Hepatocyte (in vitro differentiated cells): ENCODE measurements around the gene PDGFRB. TPM values are rescaled to one million over a fixed set of nuclear protein-coding genes. Genes with fewer than 3 reads are reported as not detected.
A peak's percentile ranks its signal among the peaks of the same experiment; 100 is the strongest.

ENCODE experiments used
- DNase-seq: peaks from one replicate; pipeline ENCODE4 v3.0.0-alpha.2; 2016; ENCODE audit warnings: low spot score
- H2AFZ ChIP-seq: fragments of 200-600 bp; sonication (generic); 2 replicates; pipeline ENCODE4 v1.6.0; 2016; ENCODE audit warnings: antibody characterized with exemption, mild to moderate bottlenecking
- H3K27ac ChIP-seq: fragments of 200-600 bp; sonication (generic); 2 replicates; pipeline ENCODE4 v1.5.1; 2016; ENCODE audit warnings: mild to moderate bottlenecking
- H3K27me3 ChIP-seq: fragments of 200-600 bp; sonication (generic); 2 replicates; pipeline ENCODE4 v1.6.1; 2016
- H3K36me3 ChIP-seq: fragments of 200-600 bp; sonication (generic); replicated peaks from 2 replicates; pipeline ENCODE4 v1.5.1; 2016; ENCODE audit warnings: low read depth; ENCODE audit not compliant: insufficient read depth
- H3K4me1 ChIP-seq: fragments of 200-600 bp; sonication (generic); 2 replicates; pipeline ENCODE4 v1.5.1; 2016; ENCODE audit warnings: mild to moderate bottlenecking, moderate library complexity; ENCODE audit not compliant: insufficient read depth
- H3K4me2 ChIP-seq: fragments of 200-600 bp; sonication (generic); 2 replicates; pipeline ENCODE4 v1.6.0; 2016
- H3K4me3 ChIP-seq: fragments of 200-600 bp; sonication (generic); 2 replicates; pipeline ENCODE4 v1.5.1; 2016; ENCODE audit warnings: mild to moderate bottlenecking
- H3K79me2 ChIP-seq: fragments of 200-600 bp; sonication (generic); 2 replicates; pipeline ENCODE4 v1.6.0; 2017; ENCODE audit warnings: mild to moderate bottlenecking
- H3K9me2 ChIP-seq: fragments of 200-600 bp; sonication (generic); replicated peaks from 2 replicates; pipeline ENCODE4 v1.6.0; 2017; ENCODE audit warnings: mild to moderate bottlenecking; ENCODE audit not compliant: insufficient read depth
- H3K9me3 ChIP-seq: fragments of 200-600 bp; sonication (generic); 2 replicates; pipeline ENCODE4 v1.5.1; 2016; ENCODE audit warnings: low read depth, mild to moderate bottlenecking
- H4K20me1 ChIP-seq: fragments of 200-600 bp; sonication (generic); 2 replicates; pipeline ENCODE4 v1.6.0; 2016; ENCODE audit warnings: mild to moderate bottlenecking; ENCODE audit not compliant: insufficient read depth, poor library complexity, severe bottlenecking
- CTCF ChIP-seq: fragments of 200-600 bp; sonication (generic); IDR thresholded peaks from 2 replicates; pipeline ENCODE4 v1.5.1; 2016; ENCODE audit warnings: antibody characterized with exemption, mild to moderate bottlenecking; ENCODE audit not compliant: poor library complexity
- EZH2 ChIP-seq: fragments of 200-600 bp; sonication (generic); IDR thresholded peaks from 2 replicates; pipeline ENCODE4 v1.6.1; 2016; ENCODE audit warnings: antibody characterized with exemption, mild to moderate bottlenecking, borderline replicate concordance
- EZH2phosphoT487 ChIP-seq: fragments of 200-600 bp; sonication (generic); IDR thresholded peaks from one replicate; pipeline ENCODE4 v1.6.1; 2018; ENCODE audit warnings: antibody characterized with exemption, mild to moderate bottlenecking, low read depth, moderate library complexity; ENCODE audit not compliant: unreplicated experiment, severe bottlenecking
- WGBS: methylation state at CpG from one replicate; pipeline ENCODE4 v1.1.6; 2016; ENCODE audit warnings: low lambda C conversion rate; ENCODE audit errors: missing lambda C conversion rate; 5-methylcytosine and 5-hydroxymethylcytosine counted together
- polyA plus RNA-seq: library from polyadenylated mRNA; unstranded; fragments of >200 nt; fragmentation: Nextera tagmentation; extraction: Ambion mirVana; gene quantifications from 2 replicates; pipeline ENCODE4 v1.2.1, GENCODE V29; 2016
- total RNA-seq: library from RNA; depleted of rRNA; stranded (reverse); fragments of >200 nt; gene quantifications from 2 replicates; pipeline ENCODE4 v1.2.3, GENCODE V29; 2014

PDGFRB gene
- total and polyA plus RNA-seq, 2 experiments from 2014 or later: 55.1 to 55.2 TPM

DNA sequence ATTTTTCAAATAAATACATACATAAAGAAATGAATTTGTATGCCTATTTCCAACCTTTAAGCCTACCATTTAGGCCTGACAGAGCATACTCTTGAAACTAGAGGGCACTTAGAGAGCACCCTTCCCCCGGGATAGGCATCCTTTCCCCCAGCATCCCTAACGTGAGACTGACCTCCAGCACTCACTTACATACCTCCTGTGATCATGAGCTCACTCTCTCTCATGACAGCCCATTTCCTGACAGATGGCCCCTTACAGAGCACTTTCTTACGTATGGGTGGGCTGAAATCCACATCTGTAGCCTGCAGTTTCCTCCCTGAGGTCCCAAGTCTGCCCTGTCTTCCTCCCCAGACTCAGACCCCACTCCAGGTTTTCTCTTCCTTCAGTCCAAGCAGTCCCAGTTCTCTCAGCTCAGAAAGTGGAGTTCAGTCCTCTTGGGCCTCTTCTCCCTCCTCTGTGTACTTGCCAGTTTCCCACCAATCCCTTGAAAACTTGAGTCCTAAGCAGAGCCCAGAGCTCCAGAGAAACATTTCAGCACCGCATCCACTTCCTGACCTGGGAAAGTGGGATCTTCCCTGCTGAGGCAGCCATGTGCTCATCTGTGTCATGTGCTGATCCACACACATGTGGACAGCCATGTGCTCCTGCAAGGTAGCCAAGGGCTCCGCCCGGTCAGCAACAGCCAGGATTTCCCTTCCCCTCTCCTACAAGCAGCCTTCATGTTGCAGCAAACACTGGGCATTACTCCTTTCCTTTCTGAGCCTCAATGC, 8.8 kb upstream of the PDGFRB start:
- no peak for DNase-seq
- Histone ChIP-seq H3K4me1 (peaks cover 58% of the 10 kb centered on the region), H3K4me2 (no peak overlapping the region), H4K20me1 (no peaks in the 10 kb centered on the region), H3K9me2 (no peaks in the 10 kb centered on the region), H2AFZ (no peak overlapping the region), H3K9me3 (no peaks in the 10 kb centered on the region), H3K4me3 (no peak overlapping the region), H3K27me3 (peaks cover 5% of the 10 kb centered on the region), H3K27ac (peak overlapping the region; percentile 97), H3K36me3 (no peaks in the 10 kb centered on the region), H3K79me2 (peaks cover 6% of the 10 kb centered on the region)
- WGBS: 69% methylated on average over 6 of the region's 6 CpGs
- TF ChIP-seq EZH2phosphoT487 (no peak), CTCF (no peak), EZH2 (no peak)

GRCh38 chr5:150163547-150164059, 8.0 kb upstream of the PDGFRB start:
- peak overlapping the region; percentile 97 for H3K27ac ChIP-seq
- no peak overlapping the region for H3K4me2 ChIP-seq
- no peaks in the 10 kb centered on the region for H3K9me2 ChIP-seq
- H2AFZ ChIP-seq: no peak overlapping the region
- peaks cover 6% of the 10 kb centered on the region for H3K79me2 ChIP-seq
- TF ChIP-seq EZH2phosphoT487: no peak
- TF ChIP-seq EZH2: no peak
- no peak for TF ChIP-seq CTCF
- H3K36me3 ChIP-seq: no peaks in the 10 kb centered on the region
- no peak overlapping the region for H3K4me3 ChIP-seq
- peaks cover 61% of the 10 kb centered on the region for H3K4me1 ChIP-seq
- no peaks in the 10 kb centered on the region for H3K9me3 ChIP-seq
- WGBS: 71% methylated on average over 13 of the region's 13 CpGs
- DNase-seq: no peak
- H3K27me3 ChIP-seq: peaks cover 5% of the 10 kb centered on the region
- H4K20me1 ChIP-seq: no peaks in the 10 kb centered on the region

- H2AFZ ChIP-seq: no peak overlapping the region
- peaks cover 61% of the 10 kb centered on the region for H3K4me1 ChIP-seq
- peaks cover under 1% of the 10 kb centered on the region for H3K79me2 ChIP-seq
- WGBS: 82% methylated on average over 3 of the region's 3 CpGs
- no peaks in the 10 kb centered on the region for H3K36me3 ChIP-seq
- H3K27me3 ChIP-seq: peaks cover 5% of the 10 kb centered on the region
- no peaks in the 10 kb centered on the region for H3K9me3 ChIP-seq
- H3K4me3 ChIP-seq: no peak overlapping the region
- DNase-seq: no peak
- no peak for TF ChIP-seq EZH2phosphoT487
- no peak for TF ChIP-seq EZH2
- TF ChIP-seq CTCF: no peak
- no peaks in the 10 kb centered on the region for H4K20me1 ChIP-seq
- H3K27ac ChIP-seq: peak overlapping the region; percentile 97
- no peak overlapping the region for H3K4me2 ChIP-seq
- H3K9me2 ChIP-seq: no peaks in the 10 kb centered on the region
These were observed 7.4 kb upstream of the PDGFRB start for GRCh38 chr5:150163035-150163434.
